Transverse colon (tissue), 4 donors: ENCODE measurements around the gene SLC35F2. TPM values are rescaled to one million over a fixed set of nuclear protein-coding genes. Genes with fewer than 3 reads are reported as not detected.

Experiments
- DNase-seq: peaks from one replicate; pipeline ENCODE4 v3.0.0-alpha.2; 2019
- H3K27ac ChIP-seq, 4 donors: fragments of 200-600 bp; sonication (generic); 2 replicates each; pipeline ENCODE4 v1.5.1; 2016 to 2018; ENCODE audit warnings: inconsistent platforms in 4 of 4
- H3K27me3 ChIP-seq: fragments of 200-600 bp; sonication (generic); 2 replicates; pipeline ENCODE4 v1.5.1; 2017; ENCODE audit warnings: inconsistent platforms
- H3K36me3 ChIP-seq, 4 donors: fragments of 200-600 bp; sonication (generic); 2 replicates each; pipeline ENCODE4 v1.5.1; 2017 to 2019; ENCODE audit warnings: inconsistent platforms in 4 of 4
- H3K4me1 ChIP-seq, 4 donors: fragments of 200-600 bp; sonication (generic); 2 replicates each; pipeline ENCODE4 v1.5.1; 2017 to 2020; ENCODE audit warnings: inconsistent platforms in 4 of 4
- H3K4me3 ChIP-seq, 4 donors: fragments of 200-600 bp; sonication (generic); 1 replicate in 1 of 4; 2 replicates in 3 of 4; pipeline versions ENCODE4 v1.5.1 to v1.6.1; 2017 to 2019; ENCODE audit warnings: inconsistent platforms in 4 of 4
- H3K9me3 ChIP-seq, 2 donors: fragments of 200-600 bp; sonication (generic); 2 replicates each; pipeline ENCODE4 v1.5.1; 2017 to 2019; ENCODE audit warnings: inconsistent platforms in 2 of 2
- EP300 ChIP-seq: sonication (generic); formaldehyde crosslinking; IDR thresholded peaks from one replicate; pipeline ENCODE4 v1.6.1; 2017; ENCODE audit warnings: antibody characterized with exemption, low read depth
- POLR2A ChIP-seq: fragments of 450-650 bp; IDR thresholded peaks from one replicate; pipeline ENCODE4 v1.6.1; 2016; ENCODE audit warnings: antibody characterized with exemption, mild to moderate bottlenecking, moderate library complexity
- POLR2AphosphoS5 ChIP-seq, 3 donors: sonication (generic); formaldehyde crosslinking; IDR thresholded peaks; one replicate each; pipeline ENCODE4 v1.6.1; 2016; ENCODE audit warnings: antibody characterized with exemption in 3 of 3
- WGBS, 2 donors: methylation state at CpG; one replicate each; pipeline ENCODE4 v1.1.5; 2018; ENCODE audit warnings: low coverage in 1 of 2; 5-methylcytosine and 5-hydroxymethylcytosine counted together
- in situ Hi-C, 4 donors: fragments of 200-750 bp; cut with MboI; loops; one replicate each; pipeline versions ENCODE4 v1.15.0 to v1.15.1; 2017; ENCODE audit warnings: low sequenced_read_pairs in 3 of 4, low pct_ligation_motif_present in 1 of 4, low pct_unique_long_range_greater_than_20kb in 1 of 4
- intact Hi-C: fragments of 100-400 bp; cut with DNase I; formaldehyde crosslinking; loops from one replicate; pipeline ENCODE4 v1.15.1; 2023; ENCODE audit warnings: low total_unique reads
- total RNA-seq, 4 donors: library from RNA; depleted of rRNA; stranded (reverse); fragments of >200 nt; gene quantifications; one replicate each; pipeline ENCODE4 v1.1.0, GENCODE V29; 2016
- TF ChIP-seq, protein P1 (sequence below), 5 experiments: fragments of 200-600 bp in 3 of 5; fragments of 450-650 bp in 2 of 5; sonication (generic) in 3 of 5; IDR thresholded peaks; 1 replicate in 2 of 5; 2 replicates in 3 of 5; pipeline ENCODE4 v1.5.1; 2016 to 2017; ENCODE audit warnings: antibody characterized with exemption in 5 of 5, inconsistent platforms in 3 of 5, mild to moderate bottlenecking in 2 of 5, moderate library complexity in 1 of 5

SLC35F2 gene
- total RNA-seq, 4 donors from 2014 or later, result 2.2 to 29.2 (median 18.8) TPM

DNA sequence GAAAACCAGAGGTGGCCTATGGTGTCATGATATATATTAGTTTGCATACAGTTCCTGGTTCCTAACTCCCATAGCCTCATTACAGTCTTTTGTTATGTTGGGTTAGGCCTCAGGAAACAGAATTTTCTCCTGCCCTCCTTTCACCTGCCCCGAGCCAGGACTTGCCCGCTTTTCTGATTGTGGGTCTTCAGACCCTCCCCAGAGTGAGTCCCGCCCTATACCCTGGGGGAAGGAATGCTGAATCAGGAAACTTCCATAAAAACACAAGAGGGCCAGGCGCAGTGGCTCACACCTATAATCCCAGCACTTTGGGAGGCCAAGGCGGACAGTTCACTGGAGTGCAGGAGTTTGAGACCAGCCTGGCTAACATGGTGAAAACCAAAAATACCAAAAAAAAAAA lies 70.9 kb downstream of the SLC35F2 start:
- H3K9me3 ChIP-seq, result no peaks in the 10 kb centered on the region
- no peak overlapping the region for H3K4me3 ChIP-seq
- no peak for TF ChIP-seq EP300
- TF ChIP-seq, protein P1, sequence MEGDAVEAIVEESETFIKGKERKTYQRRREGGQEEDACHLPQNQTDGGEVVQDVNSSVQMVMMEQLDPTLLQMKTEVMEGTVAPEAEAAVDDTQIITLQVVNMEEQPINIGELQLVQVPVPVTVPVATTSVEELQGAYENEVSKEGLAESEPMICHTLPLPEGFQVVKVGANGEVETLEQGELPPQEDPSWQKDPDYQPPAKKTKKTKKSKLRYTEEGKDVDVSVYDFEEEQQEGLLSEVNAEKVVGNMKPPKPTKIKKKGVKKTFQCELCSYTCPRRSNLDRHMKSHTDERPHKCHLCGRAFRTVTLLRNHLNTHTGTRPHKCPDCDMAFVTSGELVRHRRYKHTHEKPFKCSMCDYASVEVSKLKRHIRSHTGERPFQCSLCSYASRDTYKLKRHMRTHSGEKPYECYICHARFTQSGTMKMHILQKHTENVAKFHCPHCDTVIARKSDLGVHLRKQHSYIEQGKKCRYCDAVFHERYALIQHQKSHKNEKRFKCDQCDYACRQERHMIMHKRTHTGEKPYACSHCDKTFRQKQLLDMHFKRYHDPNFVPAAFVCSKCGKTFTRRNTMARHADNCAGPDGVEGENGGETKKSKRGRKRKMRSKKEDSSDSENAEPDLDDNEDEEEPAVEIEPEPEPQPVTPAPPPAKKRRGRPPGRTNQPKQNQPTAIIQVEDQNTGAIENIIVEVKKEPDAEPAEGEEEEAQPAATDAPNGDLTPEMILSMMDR (IDR thresholded peaks at IDR 0.05), result no peak
- TF ChIP-seq POLR2AphosphoS5 (IDR thresholded peaks at IDR 0.05), result no peak
- no peak for TF ChIP-seq POLR2A
- H3K27ac ChIP-seq, result no peak overlapping the region
- H3K36me3 ChIP-seq, result no peaks in the 10 kb centered on the region
- H3K27me3 ChIP-seq, result no peaks in the 10 kb centered on the region
- 96 to 100% methylated on average over 2 to 5 of the region's 5 CpGs for WGBS, 2 donors
- in situ Hi-C loops, result no loop called here
- intact Hi-C loops, result no loop called here
- no peak for DNase-seq
- no peaks in the 10 kb centered on the region for H3K4me1 ChIP-seq

DNA sequence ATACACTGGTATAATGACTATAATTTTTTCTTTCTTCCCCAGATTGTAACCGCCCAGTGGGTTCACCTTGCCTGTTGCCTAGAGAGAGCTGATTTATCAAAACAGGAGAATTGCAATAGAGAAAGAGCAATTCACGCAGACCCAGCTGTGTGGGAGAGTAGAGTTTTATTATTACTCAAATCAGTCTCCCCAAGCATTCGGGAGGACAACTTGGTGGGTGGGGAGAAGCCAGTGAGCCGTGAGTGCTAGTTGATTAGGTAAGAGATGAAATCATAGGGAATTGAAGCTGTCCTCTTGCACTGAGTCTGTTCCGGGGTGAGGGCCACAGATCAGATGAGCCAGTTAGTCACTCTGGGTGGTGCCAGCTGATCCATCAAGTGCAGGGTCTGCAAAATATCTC lies 73.2 kb downstream of the SLC35F2 start:
- no peak for TF ChIP-seq EP300
- TF ChIP-seq POLR2A, result no peak
- TF ChIP-seq POLR2AphosphoS5 (IDR thresholded peaks at IDR 0.05), result no peak
- TF ChIP-seq, protein P1 (IDR thresholded peaks at IDR 0.05), result no peak
- in situ Hi-C loops, result no loop called here
- WGBS, 2 donors, result 75 to 83% methylated on average over 1 to 5 of the region's 5 CpGs

DNA sequence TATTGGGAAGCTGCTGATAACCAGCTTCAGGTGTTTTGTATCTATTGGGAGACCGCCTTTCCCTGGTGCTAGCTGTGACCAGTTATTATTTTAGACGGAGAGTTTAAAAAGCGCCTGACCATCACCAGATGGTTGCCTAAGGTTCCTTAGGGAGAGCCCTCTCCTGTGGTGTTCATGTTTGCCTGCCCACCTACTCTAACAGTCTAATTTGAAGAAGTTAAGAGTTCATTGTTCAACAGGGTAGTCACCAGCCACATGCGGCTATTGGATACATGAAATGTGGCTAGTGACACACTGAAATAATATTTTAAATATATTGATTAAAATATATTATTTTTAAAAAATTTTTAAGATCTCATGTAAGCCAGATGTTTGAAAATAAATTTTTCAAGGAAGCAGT lies 75.5 kb downstream of the SLC35F2 start:
- no peak overlapping the region for H3K4me3 ChIP-seq
- 93 to 100% methylated on average over 3 to 4 of the region's 4 CpGs for WGBS, 2 donors

More for the DNA sequence above, 73.2 kb downstream of the SLC35F2 start:
- H3K36me3 ChIP-seq, result no peaks in the 10 kb centered on the region
- no peaks in the 10 kb centered on the region for H3K9me3 ChIP-seq
- H3K4me1 ChIP-seq, result no peaks in the 10 kb centered on the region
- DNase-seq, result no peak
- no peaks in the 10 kb centered on the region for H3K27me3 ChIP-seq
- H3K27ac ChIP-seq, result no peak overlapping the region
- intact Hi-C loops, result no loop called here
- no peak overlapping the region for H3K4me3 ChIP-seq

DNA sequence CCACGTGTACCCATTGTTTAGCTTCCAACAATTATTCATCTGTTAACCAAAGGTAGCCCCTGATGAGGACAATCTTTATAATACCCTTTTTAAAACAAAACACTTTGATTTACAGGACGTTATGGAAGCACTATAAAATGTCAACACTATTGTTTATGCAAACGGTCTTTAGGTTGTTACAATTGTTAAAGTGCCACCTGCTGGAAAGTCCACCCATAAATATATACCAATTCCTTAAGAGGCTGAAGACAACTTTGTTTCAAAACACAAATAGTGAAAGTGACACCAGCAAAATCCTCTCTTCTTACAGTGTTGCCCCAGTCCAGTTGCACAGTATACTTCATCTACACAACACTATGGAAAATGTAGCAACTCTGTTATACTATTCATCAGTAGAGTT lies 77.8 kb downstream of the SLC35F2 start:
- in situ Hi-C loops, result no loop called here
- H3K27ac ChIP-seq, result no peak overlapping the region
- H3K9me3 ChIP-seq, result no peaks in the 10 kb centered on the region
- no peak for TF ChIP-seq EP300
- TF ChIP-seq POLR2AphosphoS5 (IDR thresholded peaks at IDR 0.05), result no peak
- TF ChIP-seq POLR2A, result no peak
- TF ChIP-seq, protein P1 (IDR thresholded peaks at IDR 0.05), result no peak
- intact Hi-C loops, result no loop called here
- 18 to 23% methylated on average over 3 of the region's 3 CpGs for WGBS, 2 donors
- H3K4me3 ChIP-seq, result no peak overlapping the region
- DNase-seq, result no peak
- H3K27me3 ChIP-seq, result no peaks in the 10 kb centered on the region
- no peaks in the 10 kb centered on the region for H3K36me3 ChIP-seq
- no peaks in the 10 kb centered on the region for H3K4me1 ChIP-seq

More for the DNA sequence above, 75.5 kb downstream of the SLC35F2 start:
- DNase-seq, result no peak
- Histone ChIP-seq H3K4me1 (no peaks in the 10 kb centered on the region), H3K36me3 (no peaks in the 10 kb centered on the region), H3K27me3 (no peaks in the 10 kb centered on the region), H3K9me3 (no peaks in the 10 kb centered on the region), H3K27ac (no peak overlapping the region)
- in situ Hi-C loops (no loop called here), intact Hi-C loops (no loop called here)
- TF ChIP-seq, protein P1 (IDR thresholded peaks at IDR 0.05), result no peak
- TF ChIP-seq POLR2A, result no peak
- TF ChIP-seq POLR2AphosphoS5 (IDR thresholded peaks at IDR 0.05), result no peak
- TF ChIP-seq EP300, result no peak
